Activated CD4-positive, alpha-beta T cell treated with anti-CD3 and anti-CD28 coated beads, Interleukin-2, Interleukin-4, amounts not matched to agents 100 ng/mL and 50 ng/mL, durations not matched to agents 16 hours and 8 hours (primary cell): ENCODE measurements around the gene CDC42SE2.
"Not testable (repeated sequence)": the region's sequence is repeated elsewhere in the genome, so short reads cannot be mapped to it uniquely, and the experiment has no call there.

Experiments
- DNase-seq: peaks from one replicate; pipeline ENCODE4 v3.0.0-alpha.2; 2020; ENCODE audit warnings: low spot score

Gene CDC42SE2

GRCh38 chr5:131277875-131278740, 14.3 kb downstream of the CDC42SE2 start:
- DNase-seq, result no peak

DNA sequence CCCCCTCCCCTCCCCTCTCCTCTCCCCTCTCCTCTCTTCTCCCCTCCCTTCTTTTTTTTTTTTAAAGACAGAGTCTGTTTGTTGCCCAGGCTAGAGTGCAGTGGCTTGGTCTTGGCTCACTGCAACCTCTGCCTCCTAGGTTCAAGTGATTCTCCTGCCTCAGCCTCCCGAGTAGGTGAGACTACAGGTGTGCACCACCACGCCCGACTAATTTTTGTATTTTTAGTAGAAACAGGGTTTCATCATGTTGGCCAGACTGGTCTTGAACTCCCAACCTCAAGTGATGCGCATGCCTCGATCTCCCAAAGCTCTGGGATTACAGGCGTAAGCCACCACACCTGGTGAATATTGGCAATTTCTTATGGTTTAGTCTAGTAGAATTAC, 14.9 kb downstream of the CDC42SE2 start:
- DNase-seq, result not testable (repeated sequence)

- no peak for DNase-seq
Measured at GRCh38 chr5:131279204-131279603, 15.4 kb downstream of the CDC42SE2 start.

- DNase-seq, result no peak
Measured at GRCh38 chr5:131280417-131280816, 16.6 kb downstream of the CDC42SE2 start.

- DNase-seq, result peak; percentile 85
Measured at GRCh38 chr5:131281133-131281867, 17.4 kb downstream of the CDC42SE2 start.

- DNase-seq, result no peak
Measured at GRCh38 chr5:131281868-131282234, 18.0 kb downstream of the CDC42SE2 start.

GRCh38 chr5:131282235-131282634, 18.4 kb downstream of the CDC42SE2 start:
- DNase-seq, result no peak

DNA sequence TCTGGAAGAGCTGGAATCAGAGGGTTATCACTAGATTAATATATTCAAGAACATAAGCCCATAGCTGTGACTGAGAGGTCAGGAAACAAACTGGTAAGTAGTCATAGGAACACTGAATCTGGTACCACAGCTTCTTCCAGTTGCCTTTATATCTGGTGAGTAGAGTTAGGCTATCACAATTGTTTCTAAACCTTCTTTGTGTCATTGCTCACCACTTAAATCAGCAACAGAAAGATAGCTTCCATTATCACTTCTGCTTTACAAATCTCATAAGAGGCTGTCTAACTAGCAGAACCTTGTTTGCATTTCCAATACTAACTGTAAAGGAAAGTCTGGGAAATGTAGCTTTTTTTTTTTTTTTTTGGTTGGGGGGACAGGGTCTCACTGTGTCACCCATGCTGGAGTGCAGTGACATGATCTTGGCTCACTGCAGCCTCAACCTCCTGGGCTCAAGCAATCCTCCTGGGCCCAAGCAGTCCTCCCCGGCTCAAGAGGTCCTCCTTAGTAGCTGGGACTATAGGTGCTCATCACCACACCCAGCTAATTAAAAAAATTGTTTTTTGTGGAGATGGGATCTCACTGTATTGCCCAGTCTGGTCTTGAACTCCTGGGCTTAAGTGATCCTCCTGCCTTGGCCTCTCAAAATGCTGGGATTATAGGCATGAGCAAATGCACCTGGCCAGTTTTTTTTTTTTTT, 22.0 kb downstream of the CDC42SE2 start:
- no peak for DNase-seq

- DNase-seq, result no peak
Measured at GRCh38 chr5:131286400-131286715, 22.5 kb downstream of the CDC42SE2 start.

- DNase-seq, result no peak
Measured at GRCh38 chr5:131288328-131288727, 24.5 kb downstream of the CDC42SE2 start.

- peak; percentile 62 for DNase-seq
Measured at GRCh38 chr5:131289738-131290137, 25.9 kb downstream of the CDC42SE2 start.

DNA sequence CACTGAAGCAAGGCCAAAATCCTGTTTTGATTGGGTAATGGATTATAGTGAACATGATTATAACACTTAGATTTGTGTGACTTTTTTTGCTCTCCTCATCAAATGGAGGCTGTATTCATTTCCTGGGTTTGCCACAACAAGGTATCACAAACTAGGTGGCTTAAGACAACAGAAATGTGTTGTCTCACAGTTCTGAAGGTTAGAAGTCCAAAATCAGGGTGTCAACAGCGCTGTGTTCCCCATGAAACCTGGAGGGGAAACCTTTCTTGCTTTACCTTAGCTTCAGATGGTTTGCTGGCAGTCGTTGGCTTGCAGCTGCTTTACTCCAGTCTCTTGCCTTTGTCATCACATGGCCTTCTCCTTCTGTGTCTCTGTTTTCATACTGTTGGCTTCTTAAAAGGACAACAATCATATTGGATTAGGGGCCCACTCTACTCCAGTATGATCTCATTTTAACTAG, 32.4 kb downstream of the CDC42SE2 start:
- DNase-seq, result no peak

GRCh38 chr5:131297886-131298285, 34.0 kb downstream of the CDC42SE2 start:
- no peak for DNase-seq

DNA sequence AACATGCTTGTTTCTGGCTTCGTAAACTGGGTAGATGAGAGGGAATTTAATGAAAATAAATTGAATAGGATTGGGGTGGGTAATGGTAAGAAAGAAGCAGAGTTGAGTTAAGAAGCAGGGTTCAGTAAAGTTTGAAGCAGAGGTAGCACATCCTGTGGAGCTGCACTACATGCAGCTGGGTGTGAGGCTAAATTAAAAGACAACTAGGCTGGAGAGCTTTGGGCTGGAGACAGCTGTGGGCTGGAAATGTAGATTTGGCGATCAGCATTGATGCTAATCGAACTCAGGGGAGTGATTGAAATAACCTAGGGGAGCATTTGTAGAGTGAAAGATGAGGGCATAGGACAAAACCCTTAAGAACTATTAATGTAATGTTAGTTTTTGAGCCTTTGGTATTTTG, 35.6 kb downstream of the CDC42SE2 start:
- no peak for DNase-seq

DNA sequence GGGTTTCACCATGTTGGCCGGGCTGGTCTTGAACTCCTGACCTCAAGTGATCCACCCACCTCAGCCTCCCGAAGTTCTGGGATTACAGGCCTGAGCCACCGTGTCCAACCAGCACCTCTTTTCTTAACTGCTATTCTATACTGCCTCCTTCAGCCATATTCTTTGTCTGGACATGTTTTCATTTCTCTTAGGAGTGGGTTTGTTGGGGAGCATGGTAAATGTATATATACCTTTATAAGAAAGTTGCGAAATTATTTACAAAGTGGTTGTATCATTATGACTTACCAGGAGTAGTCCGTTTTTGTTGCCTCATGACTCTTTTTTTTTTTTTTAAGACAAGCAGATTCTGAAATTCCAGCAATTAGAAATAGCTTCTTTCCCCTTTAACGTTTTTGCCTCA, 38.7 kb downstream of the CDC42SE2 start:
- no peak for DNase-seq

- DNase-seq, result no peak
Measured at GRCh38 chr5:131303537-131303936, 39.7 kb downstream of the CDC42SE2 start.

GRCh38 chr5:131304414-131304813, 40.6 kb downstream of the CDC42SE2 start:
- no peak for DNase-seq

- no peak for DNase-seq
Measured at GRCh38 chr5:131305138-131305689, 41.4 kb downstream of the CDC42SE2 start.

DNA sequence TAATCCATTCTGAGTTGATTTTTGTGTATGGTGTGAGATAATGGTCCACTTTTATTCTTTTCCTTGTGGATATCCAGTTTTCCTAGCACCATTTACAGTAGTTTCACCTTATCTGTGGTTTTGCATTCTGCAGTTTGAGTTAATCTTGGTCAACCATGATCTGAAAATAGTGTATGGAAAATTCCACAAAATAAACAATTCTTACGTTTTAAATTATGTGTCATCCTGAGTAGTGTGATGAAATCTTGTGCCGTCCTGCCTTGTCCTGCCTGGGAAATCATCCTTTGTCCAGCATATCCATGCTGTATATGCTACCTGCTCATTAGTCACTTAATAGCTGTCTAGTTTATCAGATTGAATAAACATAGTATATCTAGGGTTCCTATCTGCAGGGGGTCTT, 42.1 kb downstream of the CDC42SE2 start:
- DNase-seq, result no peak

DNA sequence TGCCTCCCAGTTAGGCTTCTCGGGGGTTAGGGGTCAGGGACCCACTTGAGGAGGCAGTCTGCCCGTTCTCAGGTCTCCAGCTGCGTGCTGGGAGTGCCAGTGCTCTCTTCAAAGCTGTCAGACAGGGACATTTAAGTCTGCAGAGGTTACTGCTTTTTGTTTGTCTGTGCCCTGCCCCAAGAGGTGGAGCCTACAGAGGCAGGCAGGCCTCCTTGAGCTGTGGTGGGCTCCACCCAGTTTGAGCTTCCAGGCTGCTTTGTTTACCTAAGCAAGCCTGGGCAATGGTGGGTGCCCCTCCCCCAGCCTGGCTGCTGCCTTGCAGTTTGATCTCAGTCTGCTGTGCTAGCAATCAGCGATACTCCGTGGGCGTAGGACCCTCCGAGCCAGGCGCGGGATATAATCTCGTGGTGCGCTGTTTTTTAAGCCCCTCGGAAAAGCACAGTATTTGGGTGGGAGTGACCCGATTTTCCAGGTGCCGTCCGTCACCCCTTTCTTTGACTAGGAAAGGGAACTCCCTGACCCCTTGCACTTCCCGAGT, 48.5 kb downstream of the CDC42SE2 start:
- not testable (repeated sequence) for DNase-seq

DNA sequence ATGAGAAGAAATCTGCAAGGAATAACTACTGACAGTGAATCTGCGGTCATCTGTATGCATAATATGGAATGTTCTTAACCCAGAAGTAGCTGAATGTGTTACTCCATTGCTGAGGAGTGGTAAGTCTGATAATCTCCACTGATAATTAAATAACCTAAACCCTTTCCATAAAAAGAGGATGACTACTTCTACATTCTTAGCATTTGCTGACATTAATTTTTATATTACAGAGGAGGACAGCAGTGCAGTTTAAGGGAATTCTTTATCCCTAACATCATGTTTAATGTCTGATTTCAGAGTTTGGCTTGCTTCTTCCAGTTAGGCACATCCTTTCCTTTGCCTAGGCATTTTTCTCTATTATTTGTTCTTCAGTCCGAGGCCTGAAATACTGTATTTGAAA, 52.2 kb downstream of the CDC42SE2 start:
- DNase-seq, result no peak

DNA sequence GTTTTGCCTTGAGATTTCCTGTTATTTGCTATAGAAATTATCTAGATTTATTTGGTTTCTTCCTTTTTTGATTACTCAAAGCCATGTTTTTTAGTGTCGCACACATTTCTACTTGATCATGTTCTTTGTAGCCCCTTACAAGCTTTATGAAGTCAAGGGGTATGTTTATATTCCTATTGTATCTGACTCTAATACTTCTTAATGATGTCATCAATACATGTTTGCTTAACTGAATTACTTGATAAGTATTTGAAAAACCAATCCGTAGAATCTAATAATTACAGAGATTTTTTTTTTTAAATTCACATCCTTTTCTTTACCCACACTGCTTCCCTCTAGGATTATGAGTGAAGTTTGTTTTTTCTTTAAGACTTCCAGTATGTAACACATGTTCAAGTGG, 53.0 kb downstream of the CDC42SE2 start:
- DNase-seq, result no peak
